GM19438 (cell line): Measurements from ENCODE around the gene SLC44A1.

Experiments used
- ATAC-seq: cut with Tn5 transposase; IDR thresholded peaks from one replicate; pipeline ENCODE4 v1.9.1; 2021; ENCODE audit warnings: low read depth; ENCODE audit not compliant: unreplicated experiment

SLC44A1 gene

GRCh38 chr9:105330201-105330600 is 85.8 kb downstream of the SLC44A1 start:
- no peak for ATAC-seq

GRCh38 chr9:105330755-105331154 is 86.3 kb downstream of the SLC44A1 start:
- ATAC-seq: peak; percentile 77

- peak; percentile 53 for ATAC-seq
These were observed 86.7 kb downstream of the SLC44A1 start for GRCh38 chr9:105331160-105331559.

- no peak for ATAC-seq
These were observed 87.3 kb downstream of the SLC44A1 start for GRCh38 chr9:105331755-105332154.

- no peak for ATAC-seq
These were observed 88.0 kb downstream of the SLC44A1 start for GRCh38 chr9:105332471-105332870.

GRCh38 chr9:105333076-105333475 is 88.6 kb downstream of the SLC44A1 start:
- ATAC-seq: no peak

- no peak for ATAC-seq
These were observed 89.4 kb downstream of the SLC44A1 start for GRCh38 chr9:105333811-105334210.

GRCh38 chr9:105338308-105338707 is 93.9 kb downstream of the SLC44A1 start:
- no peak for ATAC-seq

GRCh38 chr9:105339849-105340248 is 95.4 kb downstream of the SLC44A1 start:
- no peak for ATAC-seq

- ATAC-seq: no peak
These were observed 97.1 kb downstream of the SLC44A1 start for GRCh38 chr9:105341434-105342146.

GRCh38 chr9:105342147-105342505 is 97.7 kb downstream of the SLC44A1 start:
- no peak for ATAC-seq

GRCh38 chr9:105344283-105344682 is 99.8 kb downstream of the SLC44A1 start:
- no peak for ATAC-seq

- ATAC-seq: no peak
These were observed 101.2 kb downstream of the SLC44A1 start for GRCh38 chr9:105345626-105346025.

GRCh38 chr9:105346273-105346672 is 101.8 kb downstream of the SLC44A1 start:
- ATAC-seq: no peak

GRCh38 chr9:105354448-105354847 is 110.0 kb downstream of the SLC44A1 start:
- no peak for ATAC-seq

GRCh38 chr9:105355781-105356180 is 111.3 kb downstream of the SLC44A1 start:
- peak; percentile 54 for ATAC-seq

- peak; percentile 97 for ATAC-seq
These were observed 113.5 kb downstream of the SLC44A1 start for GRCh38 chr9:105357937-105358336.

- ATAC-seq: no peak
These were observed 115.4 kb downstream of the SLC44A1 start for GRCh38 chr9:105359892-105360291.

- ATAC-seq: no peak
These were observed 115.9 kb downstream of the SLC44A1 start for GRCh38 chr9:105360344-105360743.

- no peak for ATAC-seq
These were observed 117.4 kb downstream of the SLC44A1 start for GRCh38 chr9:105361873-105362272.

- ATAC-seq: no peak
These were observed 118.0 kb downstream of the SLC44A1 start for GRCh38 chr9:105362470-105362869.

GRCh38 chr9:105363837-105364236 is 119.4 kb downstream of the SLC44A1 start:
- no peak for ATAC-seq

- no peak for ATAC-seq
These were observed 125.5 kb downstream of the SLC44A1 start for GRCh38 chr9:105369911-105370310.
